K562 (cell line): Measurements from ENCODE around the gene CTIF. TPM values are rescaled to one million over a fixed set of nuclear protein-coding genes. Genes with fewer than 3 reads are reported as not detected.
A peak's percentile ranks its signal among the peaks of the same experiment; 100 is the strongest.

Source experiments
- ATAC-seq: fragments of 200-7000 bp; cut with Tn5 transposase; 3 replicates; pipeline ENCODE4 v1.9.1; 2020; ENCODE audit warnings: moderate library complexity
- BruUV-seq: library from RNA; stranded (reverse); fragments of 400-500 nt; replicated peaks from 2 replicates; lab custom pipeline; 2021; lab: Mats Ljungman, UMichigan
- CTCF ChIA-PET: fragments of 300-600 bp; formaldehyde crosslinking; extraction: SDS; loops from one replicate; lab custom pipeline; 2021; ENCODE audit warnings: low intra/inter-chr PET ratio; lab: Yijun Ruan, JAX
- POLR2A ChIA-PET: fragments of 300-600, 350-650 bp; sonication (Branson Sonifier 250); formaldehyde crosslinking; extraction: SDS; loops from one replicate; lab custom pipeline; 2021; ENCODE audit warnings: antibody characterized with exemption, inconsistent platforms; lab: Yijun Ruan, JAX
- DNase-seq, 4 experiments: peaks; one replicate each; pipeline versions ENCODE4 v3.0.0 to v3.0.0-alpha.2; 2011 to 2018; ENCODE audit warnings: low spot score in 3 of 4, mixed read lengths in 3 of 4; ENCODE audit errors: extremely low read depth in 1 of 4
- FAIRE-seq: peaks from 2 replicates; lab custom pipeline; 2011; peaks lifted over from hg19 to GRCh38; lab: Jason Lieb, UNC
- H2AFZ ChIP-seq: 2 replicates; pipeline ENCODE4 v1.6.0; 2011; ENCODE audit warnings: low read depth, low read length, control low read depth, inconsistent platforms
- H3K27ac ChIP-seq: fragments of 200-600 bp; 3 replicates; pipeline ENCODE4 v1.8.0; 2011; ENCODE audit warnings: low read depth, mild to moderate bottlenecking, control low read depth, inconsistent platforms, low read length, moderate library complexity, mixed read lengths; ENCODE audit errors: extremely low read depth
- H3K27me3 ChIP-seq, 2 experiments: fragments of 300-600 bp in 1 of 2; 2 replicates in 1 of 2; 3 replicates in 1 of 2; pipeline versions ENCODE4 v1.6.0 to v1.8.0; 2011; ENCODE audit warnings: inconsistent platforms in 2 of 2, low read length in 2 of 2, mild to moderate bottlenecking in 1 of 2, mixed read lengths in 1 of 2, moderate library complexity in 1 of 2; ENCODE audit not compliant: control insufficient read depth in 2 of 2, insufficient read depth in 2 of 2
- H3K36me3 ChIP-seq: fragments of 300-600 bp; 3 replicates; pipeline ENCODE4 v1.8.0; 2011; ENCODE audit warnings: mild to moderate bottlenecking, low read length, inconsistent platforms; ENCODE audit not compliant: control insufficient read depth, insufficient read depth
- H3K4me1 ChIP-seq, 2 experiments: fragments of 200-600 bp in 1 of 2; replicated peaks in 1 of 2; 2 replicates in 1 of 2; 3 replicates in 1 of 2; pipeline versions ENCODE4 v1.5.1 to v1.8.0; 2011; ENCODE audit warnings: inconsistent platforms in 2 of 2, low read length in 2 of 2, mild to moderate bottlenecking in 1 of 2, mixed read lengths in 1 of 2, moderate library complexity in 1 of 2; ENCODE audit not compliant: control insufficient read depth in 2 of 2, insufficient read depth in 2 of 2
- H3K4me2 ChIP-seq: 2 replicates; pipeline ENCODE4 v1.6.1; 2011; ENCODE audit warnings: low read length, control low read depth, inconsistent platforms, mixed read lengths; ENCODE audit not compliant: insufficient read depth
- H3K4me3 ChIP-seq: fragments of 200-600 bp; sonication (generic), shearing (Covaris generic); 2 replicates; pipeline ENCODE4 v1.5.1; 2016; ENCODE audit warnings: control low read depth, inconsistent platforms
- H3K79me2 ChIP-seq: fragments of 200-600 bp; 3 replicates; pipeline ENCODE4 v1.8.0; 2011; ENCODE audit warnings: low read length, inconsistent platforms; ENCODE audit not compliant: control insufficient read depth, insufficient read depth
- H3K9ac ChIP-seq, 2 experiments: 2 replicates each; pipeline versions ENCODE4 v1.6.0 to v1.6.1; 2011; ENCODE audit warnings: low read depth in 2 of 2, low read length in 2 of 2, control low read depth in 1 of 2, inconsistent platforms in 1 of 2, mild to moderate bottlenecking in 1 of 2, mixed read lengths in 1 of 2; ENCODE audit not compliant: insufficient read depth in 1 of 2
- H3K9me1 ChIP-seq: one replicate; pipeline ENCODE4 v1.6.0; 2011; ENCODE audit warnings: inconsistent platforms, mild to moderate bottlenecking, low read length, moderate library complexity; ENCODE audit not compliant: control insufficient read depth, insufficient read depth
- H3K9me3 ChIP-seq: replicated peaks from 2 replicates; pipeline ENCODE4 v1.5.1; 2011; ENCODE audit warnings: low read depth, low read length, inconsistent platforms; ENCODE audit not compliant: control insufficient read depth, insufficient read depth
- H4K20me1 ChIP-seq: replicated peaks from 2 replicates; pipeline ENCODE4 v1.6.1; 2011; ENCODE audit warnings: low read length, inconsistent platforms, mixed read lengths; ENCODE audit not compliant: control insufficient read depth, insufficient read depth
- BRF1 ChIP-seq: IDR thresholded peaks from 3 replicates; pipeline ENCODE4 v1.6.1; 2011; ENCODE audit warnings: borderline replicate concordance, mild to moderate bottlenecking; ENCODE audit not compliant: insufficient read length; ENCODE audit errors: extremely low read depth
- CHD4 ChIP-seq: fragments of 200-600 bp; sonication (generic); IDR thresholded peaks from 3 replicates; pipeline ENCODE4 v1.6.1; 2012; ENCODE audit warnings: low read depth, mild to moderate bottlenecking, mixed read lengths, low read length, inconsistent platforms; ENCODE audit not compliant: insufficient read depth, insufficient replicate concordance, poor library complexity, severe bottlenecking
- ZNF121 ChIP-seq: sonication (generic); formaldehyde crosslinking; conservative IDR thresholded peaks from 2 replicates; pipeline ENCODE4 v1.8.0; 2022; ENCODE audit warnings: missing genetic modification reagents
- ZNF324 ChIP-seq: fragments of 250-450 bp; sonication (Bioruptor Pico); IDR thresholded peaks from 2 replicates; pipeline ENCODE4 v1.4.0; 2020; ENCODE audit warnings: mild to moderate bottlenecking
- WGBS: fragments of 100-300 bp; shearing (Covaris generic); methylation state at CpG from one replicate; pipeline ENCODE4 v1.1.6; 2016; ENCODE audit warnings: low coverage, mixed read lengths; ENCODE audit not compliant: insufficient coverage; ENCODE audit errors: missing lambda C conversion rate; 5-methylcytosine and 5-hydroxymethylcytosine counted together
- in situ Hi-C: fragments of 300-500 bp; cut with MboI; formaldehyde crosslinking; loops from 4 replicates; pipeline ENCODE4 v1.15.0; 2018; ENCODE audit warnings: inconsistent platforms, mixed read lengths
- intact Hi-C: fragments of 100-400 bp; cut with micrococcal nuclease; formaldehyde crosslinking; loops from 2 replicates; pipeline ENCODE4 v1.14.2; 2022
- polyA plus RNA-seq, 8 experiments: library from polyadenylated mRNA; depleted of rRNA in 4 of 8; stranded (reverse) in 5 of 8; unstranded in 3 of 8; fragments of >200 nt; fragmentation: Nextera tagmentation in 2 of 8; fragmentation: Illumina TruSeq in 1 of 8; extraction: Ambion mirVana in 2 of 8; extraction: Trizol in 1 of 8; gene quantifications; 2 replicates each; pipeline versions ENCODE4 v1.2.1 to v1.2.3, GENCODE V29; 2011 to 2014; ENCODE audit warnings: inconsistent platforms in 1 of 8, missing spikeins in 1 of 8
- total RNA-seq, 7 experiments: library from RNA; depleted of rRNA in 6 of 7; stranded (reverse); fragments of >200 nt in 6 of 7; fragmentation: Illumina TruSeq in 2 of 7; extraction: Trizol in 2 of 7; gene quantifications; 2 replicates each; pipeline versions ENCODE4 v1.2.1 to v1.2.3, GENCODE V29; 2011 to 2021; ENCODE audit warnings: low replicate concordance in 1 of 7

Gene CTIF
- total and polyA plus RNA-seq, 9 of the 15 experiments (the other 6 are each of a cell fraction or from before 2014, with no cell fraction given), result 0.17 to 11.5 (median 2.2) TPM

GRCh38 chr18:48572402-48573126, 33.7 kb downstream of the CTIF start:
- Histone ChIP-seq H3K36me3 (no peaks in the 10 kb centered on the region), H4K20me1 (0 out of 2 replicates have a peak, but pooled peaks cover 3% of the 10 kb centered on the region), H3K27ac (no peak overlapping the region), H3K4me2 (no peak overlapping the region), H3K9me1 (no peaks in the 10 kb centered on the region), H3K79me2 (no peaks in the 10 kb centered on the region), H3K4me3 (no peak overlapping the region), H3K27me3 (no peaks in the 10 kb centered on the region), H3K9me3 (no peaks in the 10 kb centered on the region; the same call in 1 of the 2 replicates), H2AFZ (no peak overlapping the region), H3K4me1 (peaks cover 3 to 8% of the 10 kb centered on the region in 2 experiments; a peak in 4 of 5 replicates), H3K9ac (0 out of 4 replicates have a peak overlapping the region, but pooled peaks of 1 of the 2 experiments have one; percentile 36)
- ChIA-PET CTCF (no interaction called here), POLR2A (no interaction called here)
- intact Hi-C loops (no loop called here), in situ Hi-C loops (no loop called here)
- DNase-seq, result no peak
- FAIRE-seq, result no peak
- no peak for ATAC-seq
- WGBS, result 56% methylated on average over 7 of the region's 10 CpGs
- no TSS peak for BruUV-seq
- TF ChIP-seq CHD4 (no peak), ZNF324 (CRISPR knock-in tag) (no peak), BRF1 (no peak), ZNF121 (peak; percentile 77)
